CD8-positive, alpha-beta memory T cell (primary cell): ENCODE results near the gene PPP6R3. TPM values are rescaled to one million over a fixed set of nuclear protein-coding genes. Genes with fewer than 3 reads are reported as not detected.
A peak's percentile ranks its signal among the peaks of the same experiment; 100 is the strongest.

Experiments
- CTCF ChIA-PET: fragments of 350-600 bp; sonication (Branson Sonifier 250); formaldehyde crosslinking; loops from one replicate; lab custom pipeline; 2021; ENCODE audit warnings: antibody characterized with exemption; lab: Charles Lee
- POLR2A ChIA-PET: fragments of 350-600 bp; sonication (Branson Sonifier 250); formaldehyde crosslinking; loops from one replicate; lab custom pipeline; 2021; ENCODE audit warnings: antibody characterized with exemption; lab: Charles Lee
- DNase-seq, 5 donors: peaks; one replicate each; pipeline versions ENCODE4 v3.0.0 to v3.0.0-alpha.2; 2020 to 2022; ENCODE audit warnings: mixed read lengths in 1 of 5
- H3K27ac ChIP-seq: one replicate; pipeline ENCODE4 v1.7.0; 2013; ENCODE audit warnings: low read depth, mild to moderate bottlenecking, low read length, moderate library complexity
- H3K27me3 ChIP-seq: 2 replicates; pipeline ENCODE4 v1.7.0; 2013; ENCODE audit warnings: low read length, mild to moderate bottlenecking; ENCODE audit not compliant: insufficient read depth, poor library complexity, severe bottlenecking
- H3K36me3 ChIP-seq: 2 replicates; pipeline ENCODE4 v1.7.0; 2013; ENCODE audit warnings: mild to moderate bottlenecking, low read length, moderate library complexity; ENCODE audit not compliant: insufficient read depth
- H3K4me1 ChIP-seq: 2 replicates; pipeline ENCODE4 v1.7.0; 2013; ENCODE audit warnings: mild to moderate bottlenecking, low read length, moderate library complexity; ENCODE audit not compliant: insufficient read depth
- H3K4me3 ChIP-seq: 2 replicates; pipeline ENCODE4 v1.7.0; 2013; ENCODE audit warnings: mild to moderate bottlenecking, low read length
- H3K9me3 ChIP-seq: 2 replicates; pipeline ENCODE4 v1.7.0; 2013; ENCODE audit warnings: mild to moderate bottlenecking, low read length
- H3K27ac Mint-ChIP-seq, 8 donors: one replicate each; pipeline ENCODE4 v1.8.0; 2020 to 2021; ENCODE audit warnings: mixed read lengths in 8 of 8, mild to moderate bottlenecking in 6 of 8, inconsistent platforms in 3 of 8, moderate library complexity in 3 of 8
- H3K27me3 Mint-ChIP-seq, 2 donors: one replicate each; pipeline ENCODE4 v1.8.0; 2020 to 2021; ENCODE audit warnings: mixed read lengths in 2 of 2, mild to moderate bottlenecking in 1 of 2, moderate library complexity in 1 of 2
- H3K36me3 Mint-ChIP-seq, 3 donors: one replicate each; pipeline ENCODE4 v1.8.0; 2020 to 2021; ENCODE audit warnings: mixed read lengths in 3 of 3, inconsistent platforms in 1 of 3, mild to moderate bottlenecking in 1 of 3
- H3K4me1 Mint-ChIP-seq, 3 donors: one replicate each; pipeline ENCODE4 v1.8.0; 2020 to 2021; ENCODE audit warnings: mixed read lengths in 3 of 3, inconsistent platforms in 1 of 3, mild to moderate bottlenecking in 1 of 3
- H3K4me3 Mint-ChIP-seq, 7 donors: one replicate each; pipeline ENCODE4 v1.8.0; 2020 to 2021; ENCODE audit warnings: mixed read lengths in 7 of 7, mild to moderate bottlenecking in 6 of 7, moderate library complexity in 4 of 7, inconsistent platforms in 2 of 7
- H3K9me3 Mint-ChIP-seq, 5 donors: one replicate each; pipeline ENCODE4 v1.8.0; 2020 to 2022; ENCODE audit warnings: mixed read lengths in 5 of 5, mild to moderate bottlenecking in 3 of 5, moderate library complexity in 2 of 5, inconsistent platforms in 1 of 5
- polyA plus RNA-seq: library from polyadenylated mRNA; unstranded; fragments of 300-500 nt; fragmentation: Illumina TruSeq; gene quantifications from one replicate; pipeline ENCODE4 v1.2.3, GENCODE V29; 2021
- total RNA-seq, 2 experiments: library from RNA; stranded (reverse); gene quantifications; one replicate each; pipeline ENCODE4 v1.2.3, GENCODE V29; 2021

The PPP6R3 gene
- total and polyA plus RNA-seq, 3 experiments from 2014 or later, result 49.3 to 119 (median 118) TPM

- H3K36me3 ChIP-seq, result peaks cover 40% of the 10 kb centered on the region
- no peak overlapping the region for H3K4me3 ChIP-seq
- no peak for DNase-seq
- POLR2A ChIA-PET, result no interaction called here
- no peaks in the 10 kb centered on the region for H3K27me3 Mint-ChIP-seq
- H3K27ac ChIP-seq, result no peak overlapping the region
- CTCF ChIA-PET, result no interaction called here
- no peaks in the 10 kb centered on the region for H3K4me1 ChIP-seq
- H3K27me3 ChIP-seq, result no peaks in the 10 kb centered on the region
- no peaks in the 10 kb centered on the region for H3K9me3 Mint-ChIP-seq
- H3K9me3 ChIP-seq, result no peaks in the 10 kb centered on the region
- H3K4me3 Mint-ChIP-seq, result no peak overlapping the region
- H3K27ac Mint-ChIP-seq, result peak overlapping the region in 2 of 8 donors; percentile 4 to 48
- peaks cover 18 to 43% (median 42%) of the 10 kb centered on the region in 3 donors for H3K4me1 Mint-ChIP-seq
- H3K36me3 Mint-ChIP-seq, result peaks cover 8 to 87% (median 30%) of the 10 kb centered on the region in 3 donors
Observed at GRCh38 chr11:68564261-68564660, 103.7 kb downstream of the PPP6R3 start.

GRCh38 chr11:68565768-68566167 is 105.2 kb downstream of the PPP6R3 start:
- Mint-ChIP-seq H3K36me3 (peaks cover 8 to 89% (median 28%) of the 10 kb centered on the region in 3 donors), H3K27ac (peak overlapping the region in 2 of 8 donors; percentile 16 to 50), H3K27me3 (no peaks in the 10 kb centered on the region), H3K9me3 (no peaks in the 10 kb centered on the region), H3K4me1 (peaks cover 21 to 52% (median 51%) of the 10 kb centered on the region in 3 donors), H3K4me3 (no peak overlapping the region)
- H3K9me3 ChIP-seq, result no peaks in the 10 kb centered on the region
- ChIA-PET CTCF (interaction anchor here (1.2 kb wide), 1 partner anchor 18 kb away, joined by 3 read pairs; no protein-coding TSS in a partner anchor), POLR2A (no interaction called here)
- no peak overlapping the region for H3K27ac ChIP-seq
- H3K4me3 ChIP-seq, result no peak overlapping the region
- no peaks in the 10 kb centered on the region for H3K27me3 ChIP-seq
- DNase-seq, result no peak
- H3K36me3 ChIP-seq, result peaks cover 51% of the 10 kb centered on the region
- peaks cover 5% of the 10 kb centered on the region for H3K4me1 ChIP-seq

DNA sequence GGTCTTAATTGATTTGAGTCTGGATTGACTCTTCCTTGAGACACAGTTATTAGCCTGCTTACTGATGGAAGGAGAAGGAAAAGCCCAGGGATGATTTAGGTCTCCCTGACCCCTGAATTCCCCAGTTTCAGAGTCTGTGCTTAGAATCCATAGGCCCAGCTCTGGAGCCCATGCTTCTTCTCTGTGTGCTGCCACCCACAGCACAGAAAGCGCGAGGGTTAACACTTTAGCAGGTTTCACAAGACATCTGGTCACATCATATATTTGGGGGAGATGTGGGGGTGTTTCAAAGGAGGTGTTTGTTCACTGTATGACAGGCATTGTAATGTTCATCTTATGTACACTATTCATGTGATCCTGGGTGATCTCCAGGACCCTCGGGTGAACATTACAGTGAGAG is 107.0 kb downstream of the PPP6R3 start:
- H3K9me3 ChIP-seq, result no peaks in the 10 kb centered on the region
- H3K4me3 ChIP-seq, result no peak overlapping the region
- H3K4me3 Mint-ChIP-seq, result no peak overlapping the region
- H3K27me3 ChIP-seq, result no peaks in the 10 kb centered on the region
- no peak for DNase-seq
- H3K36me3 Mint-ChIP-seq, result peaks cover 15 to 92% (median 36%) of the 10 kb centered on the region in 3 donors
- H3K4me1 Mint-ChIP-seq, result peaks cover 21 to 58% (median 45%) of the 10 kb centered on the region in 3 donors
- H3K36me3 ChIP-seq, result peaks cover 64% of the 10 kb centered on the region
- POLR2A ChIA-PET, result no interaction called here
- H3K9me3 Mint-ChIP-seq, result no peaks in the 10 kb centered on the region
- peaks cover 5% of the 10 kb centered on the region for H3K4me1 ChIP-seq
- CTCF ChIA-PET, result no interaction called here
- no peaks in the 10 kb centered on the region for H3K27me3 Mint-ChIP-seq
- no peak overlapping the region for H3K27ac ChIP-seq
- H3K27ac Mint-ChIP-seq, result peak overlapping the region in 1 of 8 donors; percentile 57

DNA sequence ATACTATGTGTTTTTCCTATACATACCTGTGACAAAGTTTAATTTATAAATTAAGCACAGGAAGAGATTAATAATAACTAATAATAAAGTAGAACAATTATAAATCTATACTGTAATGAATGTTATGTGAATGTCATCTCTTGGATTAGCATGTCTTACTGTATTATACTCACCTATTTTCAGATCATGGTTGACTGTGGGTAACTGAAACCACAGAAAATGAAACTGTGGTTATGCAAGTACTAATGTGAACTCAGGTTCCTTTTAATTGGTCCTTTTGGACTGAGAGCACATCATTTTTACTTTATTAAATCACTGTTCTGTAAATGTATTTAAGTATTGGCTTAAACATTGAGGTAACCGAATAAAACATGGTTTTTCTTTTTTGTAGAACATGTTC is 108.8 kb downstream of the PPP6R3 start:
- Mint-ChIP-seq H3K27ac (no peak overlapping the region), H3K4me1 (peaks cover 25 to 67% (median 55%) of the 10 kb centered on the region in 3 donors), H3K36me3 (peaks cover 19 to 92% (median 35%) of the 10 kb centered on the region in 3 donors), H3K4me3 (no peak overlapping the region), H3K27me3 (no peaks in the 10 kb centered on the region), H3K9me3 (no peaks in the 10 kb centered on the region)
- H3K36me3 ChIP-seq, result peaks cover 58% of the 10 kb centered on the region
- H3K4me1 ChIP-seq, result peaks cover 5% of the 10 kb centered on the region
- H3K27ac ChIP-seq, result no peak overlapping the region
- DNase-seq, result no peak
- no peaks in the 10 kb centered on the region for H3K9me3 ChIP-seq
- H3K4me3 ChIP-seq, result no peak overlapping the region
- CTCF ChIA-PET, result interaction anchor here (1.3 kb wide), 1 partner anchor 15 kb away, joined by 3 read pairs; no protein-coding TSS in a partner anchor
- POLR2A ChIA-PET, result no interaction called here
- no peaks in the 10 kb centered on the region for H3K27me3 ChIP-seq

- Histone ChIP-seq H3K27ac (no peak overlapping the region), H3K36me3 (peaks cover 66% of the 10 kb centered on the region), H3K27me3 (no peaks in the 10 kb centered on the region), H3K4me3 (no peak overlapping the region), H3K9me3 (no peaks in the 10 kb centered on the region), H3K4me1 (peaks cover 5% of the 10 kb centered on the region)
- Mint-ChIP-seq H3K36me3 (peaks cover 21 to 92% (median 29%) of the 10 kb centered on the region in 3 donors), H3K27ac (peak overlapping the region in 1 of 8 donors; percentile 32), H3K27me3 (no peaks in the 10 kb centered on the region), H3K4me3 (no peak overlapping the region), H3K4me1 (peaks cover 22 to 62% (median 47%) of the 10 kb centered on the region in 3 donors), H3K9me3 (no peaks in the 10 kb centered on the region)
- CTCF ChIA-PET, result interaction anchor here (1.6 kb wide), 1 partner anchor 14 kb away, joined by 5 read pairs; no protein-coding TSS in a partner anchor
- POLR2A ChIA-PET, result no interaction called here
- DNase-seq, result no peak
Observed at GRCh38 chr11:68570691-68571090, 110.1 kb downstream of the PPP6R3 start.

GRCh38 chr11:68574308-68574707 is 113.8 kb downstream of the PPP6R3 start:
- no peak for DNase-seq
- Mint-ChIP-seq H3K27me3 (no peaks in the 10 kb centered on the region), H3K4me1 (peaks cover 9 to 32% (median 18%) of the 10 kb centered on the region in 3 donors), H3K27ac (no peak overlapping the region), H3K9me3 (no peaks in the 10 kb centered on the region), H3K4me3 (no peak overlapping the region), H3K36me3 (peaks cover 19 to 97% (median 28%) of the 10 kb centered on the region in 3 donors)
- Histone ChIP-seq H3K27me3 (no peaks in the 10 kb centered on the region), H3K36me3 (peaks cover 86% of the 10 kb centered on the region), H3K4me1 (peaks cover 5% of the 10 kb centered on the region), H3K9me3 (no peaks in the 10 kb centered on the region), H3K4me3 (no peak overlapping the region), H3K27ac (no peak overlapping the region)
- ChIA-PET POLR2A (no interaction called here), CTCF (interaction anchor here (1.4 kb wide), 1 partner anchor 10 kb away, joined by 7 read pairs; no protein-coding TSS in a partner anchor)

- no peak for DNase-seq
- Histone ChIP-seq H3K4me1 (no peaks in the 10 kb centered on the region), H3K9me3 (no peaks in the 10 kb centered on the region), H3K27ac (no peak overlapping the region), H3K4me3 (no peak overlapping the region), H3K27me3 (no peaks in the 10 kb centered on the region), H3K36me3 (peaks cover 87% of the 10 kb centered on the region)
- ChIA-PET CTCF (interaction anchor here (1.4 kb wide), 1 partner anchor 9 kb away, joined by 7 read pairs; no protein-coding TSS in a partner anchor), POLR2A (no interaction called here)
- Mint-ChIP-seq H3K9me3 (no peaks in the 10 kb centered on the region), H3K4me1 (peaks cover 10 to 24% (median 11%) of the 10 kb centered on the region in 3 donors), H3K27me3 (no peaks in the 10 kb centered on the region), H3K27ac (no peak overlapping the region), H3K4me3 (no peak overlapping the region), H3K36me3 (peaks cover 19 to 97% (median 32%) of the 10 kb centered on the region in 3 donors)
Observed at GRCh38 chr11:68575025-68575665, 114.6 kb downstream of the PPP6R3 start.

- Mint-ChIP-seq H3K4me3 (no peak overlapping the region), H3K4me1 (peaks cover 8 to 19% (median 14%) of the 10 kb centered on the region in 3 donors), H3K36me3 (peaks cover 12 to 96% (median 25%) of the 10 kb centered on the region in 3 donors), H3K27me3 (no peaks in the 10 kb centered on the region), H3K9me3 (no peaks in the 10 kb centered on the region), H3K27ac (peak overlapping the region in 1 of 8 donors; percentile 11)
- H3K4me3 ChIP-seq, result no peak overlapping the region
- no peaks in the 10 kb centered on the region for H3K4me1 ChIP-seq
- no peak for DNase-seq
- POLR2A ChIA-PET, result no interaction called here
- no peaks in the 10 kb centered on the region for H3K9me3 ChIP-seq
- H3K27ac ChIP-seq, result no peak overlapping the region
- CTCF ChIA-PET, result no interaction called here
- peaks cover 63% of the 10 kb centered on the region for H3K36me3 ChIP-seq
- no peaks in the 10 kb centered on the region for H3K27me3 ChIP-seq
Observed at GRCh38 chr11:68579455-68579854, 118.9 kb downstream of the PPP6R3 start.
